Globus pallidus (tissue), 1 donor: ENCODE measurements around the gene FADS2.

Source experiments
- DNase-seq: peaks from one replicate; pipeline ENCODE4 v3.0.0-alpha.2; 2015; ENCODE audit warnings: low spot score

Gene FADS2

GRCh38 chr11:61887839-61888494, 59.9 kb downstream of the FADS2 start:
- no peak for DNase-seq

- no peak for DNase-seq
Observed at GRCh38 chr11:61888590-61888989, 60.5 kb downstream of the FADS2 start.

GRCh38 chr11:61889831-61890230, 61.7 kb downstream of the FADS2 start:
- DNase-seq: no peak

DNA sequence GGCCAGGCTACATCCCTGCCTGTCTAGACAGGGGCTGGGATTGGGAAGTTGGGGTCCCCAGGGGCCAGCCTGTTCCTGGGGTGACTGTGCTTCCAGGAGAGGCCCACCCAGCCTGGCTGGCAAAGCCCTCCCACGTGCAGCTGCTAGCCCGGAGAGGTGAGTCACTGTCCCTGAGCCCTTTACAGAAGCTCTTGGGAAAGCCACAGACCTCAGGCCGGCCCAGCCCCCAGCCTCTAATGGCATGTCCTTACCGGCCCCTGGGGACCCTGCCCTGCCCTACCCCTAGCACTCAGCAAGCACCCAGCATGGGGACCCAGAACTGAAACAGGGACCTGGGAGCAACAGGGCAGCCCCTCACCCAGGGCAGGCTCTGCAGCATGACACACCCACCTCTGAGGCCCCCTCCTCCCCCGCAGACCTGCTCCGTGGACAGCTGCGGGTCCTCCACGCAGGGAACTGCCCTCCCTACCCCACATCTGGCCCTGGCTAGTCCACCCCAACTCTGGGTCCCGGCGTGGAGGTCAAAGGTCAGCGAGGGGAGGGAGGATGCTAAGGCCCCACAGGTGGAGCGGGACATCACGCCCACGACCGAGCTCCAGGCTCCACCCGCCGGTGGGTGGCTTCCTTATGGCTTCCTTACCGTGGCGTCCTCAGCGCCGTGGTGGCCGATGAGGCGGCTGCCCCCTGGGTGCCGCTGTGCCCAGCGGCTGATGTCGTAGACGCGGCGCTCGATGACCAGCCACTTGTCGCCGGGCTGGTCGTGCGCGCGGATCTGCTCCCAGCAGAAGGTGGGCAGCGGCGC, 62.6 kb downstream of the FADS2 start:
- no peak for DNase-seq

- DNase-seq: peak; percentile 90
Observed at GRCh38 chr11:61891331-61892084, 63.4 kb downstream of the FADS2 start, which contains the start of gene FADS3. FADS3 (minus strand) TSS chr11:61891545; CDS start chr11:61891381, 164 bp downstream.

DNA sequence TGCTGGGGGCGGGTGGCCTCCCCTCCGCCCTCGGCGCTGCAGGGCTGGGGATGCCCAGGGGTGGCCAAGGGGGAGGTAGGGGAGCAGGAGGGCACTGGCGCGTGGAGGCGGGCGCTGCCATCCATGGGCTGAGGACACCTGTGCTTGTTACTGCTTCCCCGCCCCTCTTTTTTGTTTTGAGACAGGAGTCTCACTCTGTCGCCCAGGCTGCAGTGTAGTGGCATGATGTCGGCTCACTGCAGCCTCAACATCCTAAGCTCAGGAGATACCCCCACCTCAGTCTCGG, 63.9 kb downstream of the FADS2 start:
- no peak for DNase-seq

- DNase-seq: no peak
Observed at GRCh38 chr11:61893981-61894380, 65.9 kb downstream of the FADS2 start.

- no peak for DNase-seq
Observed at GRCh38 chr11:61895046-61895717, 67.1 kb downstream of the FADS2 start.

GRCh38 chr11:61895718-61896059, 67.6 kb downstream of the FADS2 start:
- DNase-seq: no peak

- DNase-seq: no peak
Observed at GRCh38 chr11:61896665-61897386, 68.7 kb downstream of the FADS2 start.

DNA sequence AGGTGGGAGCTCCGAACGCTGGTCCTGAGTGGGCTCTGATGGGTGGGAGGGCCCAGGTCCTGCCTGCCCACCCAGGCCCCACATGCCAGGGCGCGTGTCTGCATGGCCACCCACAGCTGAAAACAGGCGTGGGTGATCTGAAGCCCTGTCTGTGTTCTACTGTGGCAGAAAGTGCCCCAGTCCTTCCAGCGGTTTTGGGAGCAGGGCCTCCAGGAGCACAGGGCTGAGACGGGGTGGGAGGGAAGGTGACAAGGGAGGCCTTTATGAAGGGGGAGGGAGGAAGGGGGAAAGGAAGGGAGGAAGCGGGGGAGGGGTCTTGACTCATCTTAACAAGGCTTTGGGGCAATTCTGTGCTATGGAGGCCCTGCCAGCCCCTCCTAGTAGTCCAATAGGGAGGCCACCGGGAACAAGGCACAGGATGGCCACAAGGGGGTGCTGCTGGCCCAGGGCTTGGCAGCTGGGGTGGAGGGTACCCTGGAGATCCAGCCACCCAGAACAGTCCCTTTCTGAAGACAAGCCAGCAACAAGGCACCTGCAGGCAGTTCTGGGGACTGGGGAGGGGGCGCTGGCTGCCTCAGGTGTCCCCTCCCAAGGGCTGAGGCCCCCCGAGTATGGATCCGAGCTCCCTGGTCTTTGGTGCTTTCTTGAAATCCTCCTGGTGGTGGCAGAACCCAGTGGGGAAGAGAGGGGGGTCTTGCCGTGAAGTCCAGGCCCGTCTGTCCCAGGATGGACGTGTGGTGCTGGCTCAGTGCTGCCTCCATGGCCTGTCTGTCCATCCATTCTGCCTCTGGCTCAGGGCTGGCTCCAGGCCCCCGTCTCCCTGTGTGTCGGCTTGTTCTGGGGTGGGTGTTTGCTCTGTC, 69.5 kb downstream of the FADS2 start:
- DNase-seq: peak; percentile 73

DNA sequence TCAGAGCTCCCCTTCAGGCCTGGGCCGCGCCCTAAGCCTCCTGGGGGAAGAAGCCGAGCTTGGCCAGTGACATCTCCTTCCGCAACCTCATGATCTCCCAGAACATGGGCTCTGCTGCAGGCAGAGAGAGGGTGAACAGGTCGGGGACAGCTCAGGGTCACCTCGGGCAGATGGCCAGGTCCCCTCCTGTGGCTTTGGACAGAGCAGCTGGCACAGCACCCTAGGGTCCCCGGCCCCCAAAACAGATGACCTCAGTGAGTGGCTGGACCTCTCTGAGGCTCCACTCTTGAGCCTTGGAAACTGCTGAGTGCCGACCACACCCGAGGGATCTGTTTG, 70.1 kb downstream of the FADS2 start:
- no peak for DNase-seq

- DNase-seq: peak; percentile 62
Observed at GRCh38 chr11:61899146-61899841, 71.2 kb downstream of the FADS2 start.

DNA sequence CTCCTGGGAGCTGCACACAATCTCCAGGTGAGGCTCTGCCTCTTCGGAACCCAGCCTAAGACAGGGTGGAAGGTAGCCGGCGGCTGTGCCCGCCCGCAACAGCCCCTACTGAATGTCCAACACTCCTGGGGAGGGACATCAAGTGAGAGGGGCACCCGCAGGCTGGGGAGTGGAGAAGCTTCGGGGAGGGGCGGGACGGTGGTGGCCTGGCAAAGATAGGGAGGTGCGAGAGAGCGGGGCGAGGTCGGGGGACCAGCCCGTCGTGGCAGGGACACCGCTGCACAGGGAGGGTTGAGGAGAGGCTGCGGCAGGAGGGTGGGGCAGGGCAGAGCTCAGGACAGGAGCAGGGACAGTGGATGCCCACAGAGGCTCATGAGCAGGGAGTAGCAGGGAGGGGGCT, 72.2 kb downstream of the FADS2 start:
- no peak for DNase-seq

DNA sequence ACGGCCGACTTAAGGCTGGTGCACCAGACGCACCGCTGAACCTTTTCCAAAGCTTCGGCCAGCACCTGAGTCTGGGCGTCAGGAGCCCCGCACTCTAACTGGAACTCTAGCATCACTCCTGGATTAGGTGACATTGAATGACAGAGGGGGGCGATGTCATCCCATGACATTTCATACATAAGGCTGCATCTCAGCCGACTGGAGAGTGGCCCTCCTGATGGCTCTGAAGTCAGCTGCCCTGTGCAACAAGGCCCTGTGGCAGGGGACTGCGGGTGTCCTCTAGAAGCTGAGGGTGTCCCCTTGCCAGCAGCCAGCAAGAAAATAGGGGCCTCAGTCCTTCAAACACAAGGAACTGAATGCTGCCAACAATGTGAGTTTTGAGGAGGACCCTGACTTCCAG, 73.3 kb downstream of the FADS2 start:
- DNase-seq: no peak

DNA sequence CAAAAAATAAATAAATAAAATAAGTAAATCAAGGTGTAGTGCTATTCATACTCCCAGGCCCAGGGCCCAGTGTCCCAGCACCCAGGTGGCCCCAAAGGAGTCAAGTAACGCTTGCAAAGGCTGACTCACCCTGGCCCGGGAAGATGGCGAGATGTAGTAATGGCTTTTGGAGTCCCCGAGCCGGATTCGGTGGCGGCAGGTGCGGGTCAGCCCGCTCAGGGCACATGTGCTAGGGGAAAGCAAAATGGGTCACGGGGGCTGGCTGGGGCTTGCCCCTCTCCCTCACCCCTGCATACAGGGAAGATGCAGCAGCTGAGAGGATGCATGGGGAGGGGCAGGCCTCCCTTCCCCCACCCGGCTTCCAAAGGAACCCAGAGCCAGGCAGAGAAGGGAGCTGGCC, 74.2 kb downstream of the FADS2 start:
- DNase-seq: no peak

DNA sequence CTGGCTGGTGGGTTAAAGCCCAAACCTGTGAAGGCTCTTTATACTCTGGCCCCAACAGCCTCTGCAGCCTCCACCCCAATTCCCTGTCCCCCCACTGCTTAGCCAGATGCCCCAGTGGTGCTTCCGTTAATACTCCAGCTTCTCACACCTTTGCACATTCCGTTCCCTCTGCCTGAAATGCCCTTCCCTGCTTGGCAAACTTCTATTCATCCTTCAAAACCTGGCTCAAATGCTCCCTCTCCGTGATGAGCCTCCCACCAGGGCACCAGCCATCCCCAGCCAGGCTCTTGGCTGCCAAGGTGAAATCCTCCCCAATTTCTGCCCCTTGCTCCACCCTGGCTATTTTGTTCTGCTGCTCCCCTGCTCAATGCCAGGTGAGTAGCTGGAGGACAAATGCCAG, 75.7 kb downstream of the FADS2 start:
- no peak for DNase-seq

DNA sequence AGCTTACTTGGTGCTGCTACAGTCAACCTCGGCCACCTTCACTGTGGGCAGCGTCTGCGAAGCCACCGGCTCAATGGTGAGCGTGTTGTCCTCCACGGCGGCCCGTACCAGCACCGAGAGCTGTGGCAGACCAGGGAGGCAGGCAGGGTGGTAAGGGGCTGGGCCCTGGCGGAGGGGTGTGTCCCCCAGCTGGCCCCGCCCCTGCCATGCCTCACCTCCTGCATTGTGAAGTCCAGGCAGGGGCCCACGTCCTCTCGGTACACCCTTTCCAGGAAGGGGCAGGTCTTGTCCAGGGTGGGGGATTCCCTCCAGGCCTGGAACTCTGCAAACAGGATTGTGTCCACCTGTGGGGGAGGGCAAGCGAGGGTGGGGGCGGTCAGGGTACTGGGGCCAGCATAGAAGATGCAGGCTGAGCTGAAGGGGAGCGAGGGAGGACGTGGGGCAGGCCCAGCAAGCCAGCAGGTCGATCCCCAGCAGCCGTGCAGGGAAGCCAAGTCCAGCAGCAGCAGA, 76.5 kb downstream of the FADS2 start:
- DNase-seq: no peak

- no peak for DNase-seq
Observed at GRCh38 chr11:61905067-61905696, 77.1 kb downstream of the FADS2 start.
